Spleen (tissue), 11 donors: ENCODE measurements around the gene MMAB. TPM values are rescaled to one million over a fixed set of nuclear protein-coding genes. Genes with fewer than 3 reads are reported as not detected.
A peak's percentile ranks its signal among the peaks of the same experiment; 100 is the strongest.

Source experiments
- DNase-seq: peaks from one replicate; pipeline ENCODE4 v3.0.0-alpha.2; 2020
- H3K27ac ChIP-seq, 8 donors: fragments of 200-600 bp; sonication (generic) in 7 of 8; 1 replicate in 4 of 8; 2 replicates in 4 of 8; pipeline versions ENCODE4 v1.5.0 to v1.8.0; 2016 to 2021; ENCODE audit warnings: inconsistent platforms in 4 of 8, mild to moderate bottlenecking in 4 of 8, moderate library complexity in 1 of 8
- H3K27me3 ChIP-seq, 7 donors: fragments of 200-600 bp; sonication (generic) in 6 of 7; replicated peaks in 1 of 7; 1 replicate in 4 of 7; 2 replicates in 3 of 7; pipeline versions ENCODE4 v1.5.0 to v1.8.0; 2016 to 2021; ENCODE audit warnings: inconsistent platforms in 3 of 7, mild to moderate bottlenecking in 1 of 7
- H3K36me3 ChIP-seq, 6 donors: fragments of 200-600 bp; sonication (generic) in 5 of 6; 1 replicate in 4 of 6; 2 replicates in 2 of 6; pipeline versions ENCODE4 v1.5.0 to v1.8.0; 2016 to 2021; ENCODE audit warnings: inconsistent platforms in 2 of 6
- H3K4me1 ChIP-seq, 6 donors: fragments of 200-600 bp; sonication (generic) in 5 of 6; 1 replicate in 3 of 6; 2 replicates in 3 of 6; pipeline versions ENCODE4 v1.5.0 to v1.8.0; 2016 to 2021; ENCODE audit warnings: inconsistent platforms in 3 of 6
- H3K4me3 ChIP-seq, 8 donors: fragments of 200-600 bp; sonication (generic) in 7 of 8; 1 replicate in 4 of 8; 2 replicates in 4 of 8; pipeline versions ENCODE4 v1.5.0 to v1.8.0; 2016 to 2021; ENCODE audit warnings: inconsistent platforms in 4 of 8, mild to moderate bottlenecking in 4 of 8, moderate library complexity in 2 of 8
- H3K9me3 ChIP-seq, 8 donors: fragments of 200-600 bp; sonication (generic) in 7 of 8; 1 replicate in 4 of 8; 2 replicates in 4 of 8; pipeline versions ENCODE4 v1.5.0 to v1.8.0; 2016 to 2021; ENCODE audit warnings: inconsistent platforms in 4 of 8
- CTCF ChIP-seq, 11 experiments: fragments of 200-600 bp in 7 of 11; fragments of 450-650 bp in 4 of 11; sonication (generic) in 4 of 11; IDR thresholded peaks in 8 of 11; conservative IDR thresholded peaks in 3 of 11; 1 replicate in 7 of 11; 2 replicates in 4 of 11; pipeline versions ENCODE4 v1.4.0 to v1.8.0; 2016 to 2021; ENCODE audit warnings: antibody characterized with exemption in 11 of 11, inconsistent platforms in 4 of 11, mild to moderate bottlenecking in 1 of 11
- POLR2A ChIP-seq, 3 donors: fragments of 450-650 bp; IDR thresholded peaks; one replicate each; pipeline ENCODE4 v1.5.1; 2017; ENCODE audit warnings: antibody characterized with exemption in 3 of 3, mild to moderate bottlenecking in 1 of 3
- POLR2AphosphoS5 ChIP-seq, 3 donors: sonication (generic); formaldehyde crosslinking; IDR thresholded peaks; one replicate each; pipeline ENCODE4 v1.5.1; 2017; ENCODE audit warnings: antibody characterized with exemption in 3 of 3
- WGBS, 5 donors: extraction: QIAGEN DNeasy Blood & Tissue Kit in 3 of 5; methylation state at CpG; one replicate each; pipeline versions ENCODE4 v1.1.5 to v1.1.7; 2013 to 2018; 5-methylcytosine and 5-hydroxymethylcytosine counted together
- intact Hi-C: fragments of 100-400 bp; cut with DNase I; formaldehyde crosslinking; loops from one replicate; pipeline ENCODE4 v1.15.0; 2023; ENCODE audit warnings: low total_unique reads
- polyA plus RNA-seq, 3 donors: library from polyadenylated mRNA; stranded (reverse); fragments of 200-250 nt; gene quantifications; one replicate each; pipeline ENCODE4 v1.2.1, GENCODE V29; 2013
- total RNA-seq, 7 donors: library from RNA; depleted of rRNA in 3 of 7; stranded (reverse); fragments of >200 nt in 3 of 7; fragmentation: NEBNext Ultra II Directional in 4 of 7; extraction: Animal tissue kit (Norgen Biotek cat#: 25700) in 4 of 7; gene quantifications; one replicate each; pipeline versions ENCODE4 v1.1.0 to v1.2.1, GENCODE V29; 2016 to 2021
- donor health status: healthy with polysubstance abuse.
- donor health status: DM: no; HTN: no; CAD: no; lungs with moderate emphysema.
- donor health status: DM: no; HTN: no; CAD: no.
- donor health status: Bipolar disorder and iron deficiency.
- donor health status: healthy.
- donor health status: DM: no; HTN: no; CAD: no.
- donor health status: DM: yes; HTN: yes; CAD: no.

The MMAB gene
- total and polyA plus RNA-seq, 10 donors: 14.5 to 41.7 (median 20.3) TPM

DNA sequence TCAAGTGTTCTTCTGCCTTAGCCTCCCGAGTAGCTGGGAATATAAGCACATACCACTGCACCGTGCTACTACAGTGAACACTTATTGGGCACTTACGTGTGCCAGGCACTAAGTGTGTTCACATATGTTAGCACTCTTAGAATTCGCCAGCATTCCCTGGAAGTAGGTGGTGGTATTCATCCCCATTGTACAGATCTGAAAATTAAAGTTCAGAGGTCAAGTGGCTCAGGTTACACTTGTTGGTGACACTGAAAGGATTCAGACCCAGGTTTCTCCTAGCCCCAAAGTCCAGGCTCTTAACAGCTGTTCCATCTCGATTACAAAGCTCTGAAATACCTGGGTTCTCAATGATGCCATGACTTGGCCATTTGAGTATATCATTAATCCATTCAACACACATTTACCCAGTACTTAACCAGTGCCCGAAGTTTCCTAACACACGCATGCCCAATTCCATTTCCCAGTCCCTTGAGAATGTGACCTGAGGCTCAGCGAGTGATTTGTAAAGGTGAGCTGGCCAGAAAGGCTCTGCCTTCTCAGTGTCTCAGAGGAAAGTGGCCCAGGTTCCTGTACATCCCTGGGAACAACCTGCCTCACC, 5.1 kb upstream of the MMAB start:
- 82 to 94% (median 90%) methylated on average over 8 of the region's 8 CpGs for WGBS, 5 donors
- intact Hi-C loops: no loop called here
- Histone ChIP-seq H3K36me3 (peaks cover 0 to 77% (median 56%) of the 10 kb centered on the region in 6 donors), H3K4me3 (no peak overlapping the region), H3K4me1 (peaks cover 4 to 17% (median 12%) of the 10 kb centered on the region in 6 donors), H3K27me3 (no peaks in the 10 kb centered on the region), H3K9me3 (no peaks in the 10 kb centered on the region), H3K27ac (no peak overlapping the region)
- TF ChIP-seq POLR2AphosphoS5 (IDR thresholded peaks at IDR 0.05): no peak
- TF ChIP-seq POLR2A (IDR thresholded peaks at IDR 0.05): no peak
- no peak for TF ChIP-seq CTCF (IDR thresholded peaks at IDR 0.05 in 8 of 11, conservative IDR thresholded peaks at IDR 0.05 in 3 of 11)
- no peak for DNase-seq

- WGBS, 5 donors: 87 to 100% (median 93%) methylated on average over 1 of the region's 1 CpG
- no peak for DNase-seq
- no peak overlapping the region for H3K27ac ChIP-seq
- H3K4me1 ChIP-seq: peaks cover 4 to 25% (median 20%) of the 10 kb centered on the region in 6 donors
- H3K4me3 ChIP-seq: no peak overlapping the region
- no peaks in the 10 kb centered on the region for H3K27me3 ChIP-seq
- H3K9me3 ChIP-seq: no peaks in the 10 kb centered on the region
- H3K36me3 ChIP-seq: peaks cover 0 to 71% (median 54%) of the 10 kb centered on the region in 6 donors
- intact Hi-C loops: no loop called here
- TF ChIP-seq POLR2A (IDR thresholded peaks at IDR 0.05) (no peak), POLR2AphosphoS5 (IDR thresholded peaks at IDR 0.05) (no peak), CTCF (IDR thresholded peaks at IDR 0.05 in 8 of 11, conservative IDR thresholded peaks at IDR 0.05 in 3 of 11) (no peak)
These were observed 4.0 kb upstream of the MMAB start for GRCh38 chr12:109577311-109577710.

GRCh38 chr12:109575683-109576082, 2.4 kb upstream of the MMAB start:
- Histone ChIP-seq H3K27me3 (no peaks in the 10 kb centered on the region), H3K4me1 (peaks cover 4 to 36% (median 20%) of the 10 kb centered on the region in 6 donors), H3K27ac (no peak overlapping the region), H3K9me3 (no peaks in the 10 kb centered on the region), H3K36me3 (peaks cover 0 to 55% (median 41%) of the 10 kb centered on the region in 6 donors), H3K4me3 (no peak overlapping the region)
- WGBS, 5 donors: 91 to 96% (median 95%) methylated on average over 3 of the region's 3 CpGs
- intact Hi-C loops: no loop called here
- no peak for DNase-seq
- TF ChIP-seq CTCF (IDR thresholded peaks at IDR 0.05 in 8 of 11, conservative IDR thresholded peaks at IDR 0.05 in 3 of 11): no peak
- no peak for TF ChIP-seq POLR2A (IDR thresholded peaks at IDR 0.05)
- TF ChIP-seq POLR2AphosphoS5 (IDR thresholded peaks at IDR 0.05): no peak

- H3K27me3 ChIP-seq: no peaks in the 10 kb centered on the region
- peaks cover 0 to 55% (median 33%) of the 10 kb centered on the region in 6 donors for H3K36me3 ChIP-seq
- WGBS, 5 donors: 1 to 2% (median 2%) methylated on average over 10 to 13 of the region's 13 CpGs
- peaks cover 4 to 36% (median 20%) of the 10 kb centered on the region in 6 donors for H3K4me1 ChIP-seq
- no peaks in the 10 kb centered on the region for H3K9me3 ChIP-seq
- intact Hi-C loops: no loop called here
- peak overlapping the region in 6 of 8 donors; percentile 82 to 93 (median 85) for H3K27ac ChIP-seq
- TF ChIP-seq POLR2A (IDR thresholded peaks at IDR 0.05) (no peak), POLR2AphosphoS5 (IDR thresholded peaks at IDR 0.05) (no peak), CTCF (IDR thresholded peaks at IDR 0.05 in 8 of 11, conservative IDR thresholded peaks at IDR 0.05 in 3 of 11) (no peak)
- peak overlapping the region; percentile 52 to 87 (median 73) for H3K4me3 ChIP-seq
- no peak for DNase-seq
These were observed 575 bp upstream of the MMAB start for GRCh38 chr12:109573914-109574244.
